Measurements from ENCODE around the gene TANC1.

TANC1 gene

GRCh38 chr2:159066541-159067156 lies 98.2 kb downstream of the TANC1 start:
- DNase-seq: no peak

GRCh38 chr2:159067971-159068370 lies 99.5 kb downstream of the TANC1 start:
- DNase-seq: no peak

DNA sequence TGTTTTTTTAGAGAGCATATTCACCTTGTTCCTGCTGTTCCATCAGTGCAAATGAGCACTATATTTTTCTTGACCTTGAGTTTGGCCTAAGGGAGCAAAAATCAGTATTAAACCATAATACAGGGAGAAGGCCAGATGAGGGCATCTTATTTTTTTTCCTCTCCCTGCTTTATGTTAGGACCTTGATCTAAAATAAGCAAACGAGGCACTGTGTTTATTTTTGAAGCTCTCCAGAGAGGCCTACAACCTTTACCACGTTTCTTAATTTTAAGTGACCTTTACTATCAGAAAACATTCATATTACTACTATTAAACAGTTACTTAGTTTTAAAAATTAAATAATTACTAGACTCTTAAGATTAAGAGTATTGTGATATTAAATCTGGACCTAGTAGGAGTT lies 100.8 kb downstream of the TANC1 start:
- DNase-seq: no peak

- no peak for DNase-seq
These were observed 101.8 kb downstream of the TANC1 start for GRCh38 chr2:159070235-159070634.

- no peak for DNase-seq
These were observed 102.9 kb downstream of the TANC1 start for GRCh38 chr2:159071190-159071915.

DNA sequence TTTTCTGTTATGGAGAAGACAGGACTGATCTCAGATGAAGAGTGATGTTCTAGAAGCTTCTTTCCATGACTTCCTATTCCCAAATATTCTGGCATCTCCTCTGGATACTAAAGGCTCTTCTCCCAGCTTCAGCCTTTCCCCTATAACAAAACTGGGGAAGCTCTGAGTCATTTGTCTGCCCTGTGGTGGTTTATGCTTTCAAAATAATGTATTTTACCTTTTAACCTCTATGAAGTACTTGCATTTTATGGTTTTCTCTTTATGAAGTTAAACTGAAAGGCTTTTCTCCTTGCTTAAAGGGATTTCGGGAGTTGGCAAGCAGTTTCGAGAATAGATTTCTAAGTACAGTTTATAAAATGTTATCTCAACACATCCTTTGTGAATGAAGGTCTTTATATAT lies 104.4 kb downstream of the TANC1 start:
- DNase-seq: no peak

- no peak for DNase-seq
These were observed 104.8 kb downstream of the TANC1 start for GRCh38 chr2:159073256-159073655.

DNA sequence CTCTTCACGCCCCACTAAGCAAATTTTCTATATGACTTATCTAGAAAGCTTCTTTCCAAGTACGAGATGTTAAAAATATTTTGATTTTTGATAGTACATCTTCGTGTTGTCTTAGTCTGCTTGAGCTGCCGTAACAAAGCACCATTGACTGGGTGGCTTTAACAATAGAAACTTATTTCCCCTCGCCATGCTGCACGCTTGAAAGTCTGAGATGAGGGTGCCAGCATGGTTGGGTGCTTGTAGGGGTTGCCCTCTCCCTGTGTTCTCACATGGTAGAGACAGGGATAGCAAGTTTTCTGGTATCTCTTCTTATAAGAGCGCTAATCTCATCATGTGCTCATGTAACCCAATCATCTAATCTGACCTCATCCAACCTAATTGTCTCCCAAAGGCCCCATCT lies 106.2 kb downstream of the TANC1 start:
- no peak for DNase-seq

DNA sequence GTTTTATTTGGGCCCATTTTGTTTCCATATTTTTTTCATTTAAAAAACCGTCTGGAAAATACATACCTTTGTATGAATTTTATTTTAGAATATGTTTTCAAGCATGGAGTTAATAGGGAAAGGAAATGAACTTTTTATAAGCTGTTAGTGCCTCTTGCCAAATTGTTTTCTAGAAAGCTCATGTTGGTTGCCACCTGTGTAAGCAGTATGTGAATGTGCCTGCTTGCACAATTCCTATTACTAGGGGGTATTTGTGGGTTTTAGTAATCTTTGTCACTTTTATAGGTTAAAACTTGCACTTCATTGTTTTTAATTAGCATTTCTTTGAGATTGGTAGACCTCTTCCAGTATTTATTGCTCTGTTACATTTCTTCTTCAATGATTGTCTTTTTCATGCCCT lies 107.3 kb downstream of the TANC1 start:
- no peak for DNase-seq

DNA sequence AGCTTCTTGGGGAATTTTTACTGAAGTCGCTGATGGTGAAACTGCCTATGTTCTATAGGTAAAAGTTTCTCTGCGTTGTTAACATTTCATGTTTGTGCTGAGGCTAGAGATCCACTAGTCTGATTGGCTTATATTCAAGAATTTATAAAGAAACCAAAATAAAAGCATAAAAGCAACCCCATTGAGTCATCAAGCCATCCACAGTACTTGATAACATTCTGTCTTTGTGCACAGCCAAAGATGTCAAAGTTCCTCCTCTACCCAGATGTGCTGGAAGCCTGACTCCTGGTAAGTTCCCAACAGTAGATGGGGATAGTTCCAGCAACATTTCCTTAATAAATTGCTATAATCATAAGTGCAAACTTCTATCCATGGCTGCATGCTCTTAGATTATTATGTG lies 107.8 kb downstream of the TANC1 start:
- no peak for DNase-seq

- no peak for DNase-seq
These were observed 109.4 kb downstream of the TANC1 start for GRCh38 chr2:159077869-159078268.

GRCh38 chr2:159078443-159078842 lies 110.0 kb downstream of the TANC1 start:
- no peak for DNase-seq

DNA sequence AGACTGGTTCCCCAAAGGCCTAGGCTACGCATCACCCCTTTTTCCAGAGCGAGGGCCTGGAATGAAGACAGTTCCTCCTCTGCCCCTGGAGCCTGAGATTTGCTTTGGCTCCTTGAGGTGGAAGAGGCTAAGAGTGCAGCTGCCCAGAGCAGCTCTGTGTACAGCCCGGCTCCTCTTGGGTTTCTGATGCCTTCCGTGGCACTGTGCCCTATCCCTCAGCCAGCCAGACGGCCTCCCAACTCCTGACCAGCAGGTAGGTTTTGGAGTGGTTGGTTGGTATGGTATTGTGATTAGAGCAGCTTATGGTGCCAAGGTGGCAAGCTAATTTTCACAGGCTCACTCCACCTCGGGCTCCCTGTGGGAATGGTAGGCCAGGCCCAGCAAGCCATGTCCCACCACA lies 112.2 kb downstream of the TANC1 start:
- no peak for DNase-seq

GRCh38 chr2:159082119-159082518 lies 113.7 kb downstream of the TANC1 start:
- DNase-seq: no peak

DNA sequence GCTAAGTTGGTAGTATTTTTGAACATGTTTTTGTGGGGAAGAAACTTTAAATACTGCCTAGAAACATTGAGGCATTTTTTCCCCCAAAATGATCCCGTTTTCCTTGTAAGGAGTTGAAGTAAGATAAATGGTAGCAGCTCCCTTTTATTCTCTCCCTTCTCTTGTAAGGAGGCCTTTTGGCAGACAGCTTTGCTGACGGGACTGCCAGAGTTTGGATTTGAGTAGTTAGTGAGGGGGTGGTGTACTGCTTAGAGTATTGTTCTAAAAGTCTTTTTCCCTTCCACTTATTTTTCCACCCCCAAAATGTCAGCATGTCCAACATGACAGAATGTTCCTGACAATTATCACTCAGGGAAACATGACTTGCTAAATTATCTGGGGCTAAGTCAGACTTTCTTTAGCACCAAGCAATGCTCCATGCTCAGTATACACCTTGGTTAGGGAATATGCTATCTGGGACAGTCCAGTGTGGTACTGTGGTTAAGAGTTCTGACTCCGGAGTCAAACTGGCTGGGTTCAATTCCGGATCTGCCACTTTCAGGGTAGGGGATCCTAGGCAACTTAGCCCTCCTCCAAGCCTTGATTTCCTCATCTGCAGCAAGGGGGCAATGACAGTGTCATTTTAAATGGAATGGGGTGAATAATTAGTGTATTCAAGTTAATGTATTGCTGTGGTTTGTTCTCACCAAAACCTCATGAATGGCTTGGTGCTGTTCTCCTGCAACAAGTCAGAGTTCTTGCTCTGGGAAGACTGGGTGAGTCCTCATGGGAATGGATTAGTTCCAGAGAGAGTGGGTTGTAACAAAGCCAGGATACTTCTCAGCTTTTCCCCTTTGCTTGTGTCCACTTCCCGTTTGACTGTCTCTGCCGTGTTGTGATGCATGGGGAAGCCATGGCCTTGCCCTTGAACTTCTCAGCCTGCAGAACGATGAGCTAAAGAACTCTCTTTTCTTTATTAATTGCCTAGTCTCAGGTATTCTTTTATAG lies 116.2 kb downstream of the TANC1 start:
- no peak for DNase-seq

- no peak for DNase-seq
These were observed 117.9 kb downstream of the TANC1 start for GRCh38 chr2:159086342-159086741.

GRCh38 chr2:159086826-159087225 lies 118.4 kb downstream of the TANC1 start:
- DNase-seq: no peak

DNA sequence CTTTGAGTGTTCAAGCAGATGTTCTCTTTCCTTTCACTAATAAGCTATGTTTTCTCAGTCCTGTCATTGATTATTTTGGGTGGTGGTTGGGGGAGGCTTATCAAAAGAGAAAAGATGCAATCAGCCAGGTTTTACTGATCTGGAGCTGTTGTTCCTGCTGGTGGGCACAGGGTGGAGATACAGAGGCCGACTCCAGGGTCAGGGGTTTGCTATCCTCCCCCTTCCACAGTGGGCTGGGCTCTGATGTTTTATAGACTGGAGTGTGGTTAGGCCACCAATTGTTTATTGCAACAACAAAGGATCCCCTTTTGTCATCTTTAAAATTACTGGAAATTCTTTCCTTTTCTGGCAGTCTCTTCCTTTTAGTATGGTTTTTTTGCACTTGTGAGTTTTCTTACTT lies 120.5 kb downstream of the TANC1 start:
- no peak for DNase-seq

DNA sequence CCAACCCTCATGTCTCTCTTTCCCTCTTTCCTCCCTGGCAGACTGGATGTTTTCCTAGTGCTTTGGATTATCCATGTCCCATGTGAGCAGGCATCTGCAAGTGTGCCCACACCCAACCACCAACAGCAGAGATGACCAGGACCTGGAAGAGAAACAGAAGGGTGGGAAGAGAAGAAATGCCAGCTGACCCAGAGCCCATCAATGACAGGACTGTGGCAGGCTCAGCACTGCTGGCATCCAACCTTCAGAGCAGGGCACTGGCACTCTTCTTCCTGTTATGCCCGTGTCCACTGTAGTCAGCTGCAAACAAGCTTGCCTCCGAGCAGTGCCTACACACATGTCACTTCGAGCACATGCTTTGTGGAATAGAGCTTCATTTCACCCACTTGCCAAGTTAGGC lies 121.1 kb downstream of the TANC1 start:
- DNase-seq: no peak

DNA sequence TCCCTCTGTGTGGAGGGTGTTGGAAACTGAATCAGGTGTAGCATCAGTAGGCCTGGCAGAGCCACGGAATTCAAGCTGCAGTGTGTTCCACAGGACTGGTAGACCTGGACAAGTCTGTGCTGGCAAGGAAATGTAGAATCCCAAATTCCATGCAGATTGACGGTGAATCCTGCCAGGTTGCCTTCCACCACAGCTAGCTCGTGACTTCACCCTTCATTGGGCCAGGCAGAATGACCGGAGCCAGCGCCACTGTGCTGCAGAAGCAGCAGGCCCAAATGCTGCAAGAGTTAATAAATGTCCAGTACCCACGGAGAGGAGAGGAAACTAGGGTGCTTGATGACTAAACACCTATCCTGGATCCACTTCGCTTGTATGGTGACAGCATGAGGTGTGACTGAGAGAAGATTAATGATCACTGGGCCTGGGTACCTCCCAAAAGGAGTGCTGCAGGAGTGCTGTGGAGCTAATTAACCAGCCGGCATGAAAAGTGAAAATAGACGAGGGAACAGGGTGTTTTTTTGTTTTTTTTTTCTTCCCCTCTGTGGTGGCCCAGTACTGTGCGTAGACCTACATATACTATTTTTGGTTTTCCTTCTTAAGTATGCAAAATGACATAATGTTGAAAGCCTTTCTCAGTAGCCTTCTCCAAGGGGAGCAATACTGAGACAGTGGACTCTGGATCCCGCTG lies 122.2 kb downstream of the TANC1 start:
- DNase-seq: no peak

- no peak for DNase-seq
These were observed 122.9 kb downstream of the TANC1 start for GRCh38 chr2:159091381-159091780.

- DNase-seq: no peak
These were observed 123.5 kb downstream of the TANC1 start for GRCh38 chr2:159091976-159092375.

DNA sequence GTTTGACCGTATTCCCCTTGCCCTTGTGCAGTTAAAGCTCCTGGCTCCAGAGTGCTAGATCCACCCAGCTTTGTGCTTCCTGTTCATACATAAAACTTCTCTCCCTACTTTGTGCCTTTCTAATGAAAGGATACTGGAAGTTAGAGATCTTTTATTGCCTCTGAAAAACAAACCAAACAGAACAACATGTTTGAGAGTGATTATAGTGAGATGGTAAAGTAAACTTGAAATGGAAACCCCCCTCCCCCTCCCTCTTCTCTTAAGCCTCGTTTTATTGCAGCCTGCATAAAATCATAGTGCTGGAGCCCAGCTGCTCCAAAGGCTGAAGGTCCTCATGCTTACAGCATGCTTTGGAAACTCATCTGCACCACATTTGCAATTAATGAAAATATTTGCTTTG lies 125.1 kb downstream of the TANC1 start:
- DNase-seq: no peak

Measured in effector CD8-positive, alpha-beta T cell (primary cell).